ENCODE data around the gene DPH6. TPM values are rescaled to one million over a fixed set of nuclear protein-coding genes. Genes with fewer than 3 reads are reported as not detected.

The DPH6 gene
- polyA plus RNA-seq, 2 of the 4 experiments (the other 2 are of a cell fraction), result 11.0 to 33.6 TPM

GRCh38 chr15:35351059-35351458, 194.9 kb downstream of the DPH6 start:
- ChIA-PET POLR2A (no interaction called here), CTCF (interaction anchor here (0.6 kb wide), 1 partner anchor 97 kb away, joined by 4 read pairs; no protein-coding TSS in a partner anchor)
- ATAC-seq (no peak), DNase-seq (ENCODE audit: low read depth in 1 of 2, low spot score in 1 of 2) (no peak), FAIRE-seq (no peak)
- Histone ChIP-seq H3K27ac (no peak overlapping the region), H3K4me1 (no peaks in the 10 kb centered on the region), H3K9me3 (peaks cover 7% of the 10 kb centered on the region; the same call in 1 of the 3 replicates), H3K4me3 (no peak overlapping the region), H3K4me2 (no peak overlapping the region)
- TF ChIP-seq SMC3 (IDR thresholded peaks at IDR 0.05), result no peak
- no peak for TF ChIP-seq HOXB13 (CRISPR knock-in tag; IDR thresholded peaks at IDR 0.05; ENCODE audit: low read depth)
- no peak for TF ChIP-seq FOSL2 (IDR thresholded peaks at IDR 0.05)
- TF ChIP-seq FOSL2 (CRISPR knock-in tag; IDR thresholded peaks at IDR 0.05), result no peak
- TF ChIP-seq EHMT2 (IDR thresholded peaks at IDR 0.05; ENCODE audit: low read depth), result no peak
- TF ChIP-seq ZSCAN20 (CRISPR knock-in tag; IDR thresholded peaks at IDR 0.05), result no peak
- TF ChIP-seq POLR2A (IDR thresholded peaks at IDR 0.05; ENCODE audit: low read length), result no peak
- no peak for TF ChIP-seq BCL3 (IDR thresholded peaks at IDR 0.05)
- TF ChIP-seq MAFK (IDR thresholded peaks at IDR 0.05; ENCODE audit: partially characterized antibody), result no peak
- TF ChIP-seq EHF (CRISPR knock-in tag; IDR thresholded peaks at IDR 0.05), result no peak
- TF ChIP-seq TP53 (CRISPR knock-in tag; IDR thresholded peaks at IDR 0.05), result no peak
- no peak for TF ChIP-seq CBX8 (IDR thresholded peaks at IDR 0.05)
- no peak for TF ChIP-seq HOXB5 (CRISPR knock-in tag; IDR thresholded peaks at IDR 0.05)
- TF ChIP-seq EP300 (IDR thresholded peaks at IDR 0.05), result no peak
- TF ChIP-seq TFCP2L1 (CRISPR knock-in tag; IDR thresholded peaks at IDR 0.05), result no peak
- no peak for TF ChIP-seq ZFP36 (IDR thresholded peaks at IDR 0.05; ENCODE audit: borderline replicate concordance, partially characterized antibody)
- TF ChIP-seq E2F6 (IDR thresholded peaks at IDR 0.05; ENCODE audit: borderline replicate concordance, low read depth), result no peak
- TF ChIP-seq RFX5 (IDR thresholded peaks at IDR 0.05), result no peak

GRCh38 chr15:35349916-35350315, 196.0 kb downstream of the DPH6 start:
- TF ChIP-seq ZC3H11A (IDR thresholded peaks at IDR 0.05), result no peak
- no peak for TF ChIP-seq HOXB5 (CRISPR knock-in tag; IDR thresholded peaks at IDR 0.05)
- TF ChIP-seq POLR2AphosphoS2 (conservative IDR thresholded peaks at IDR 0.05; ENCODE audit: low read length), result no peak
- no peak for TF ChIP-seq ZSCAN20 (CRISPR knock-in tag; IDR thresholded peaks at IDR 0.05)
- no peak for TF ChIP-seq ZNF302 (CRISPR knock-in tag; IDR thresholded peaks at IDR 0.05)
- no peak for TF ChIP-seq HMGXB4 (CRISPR knock-in tag; IDR thresholded peaks at IDR 0.05; ENCODE audit: borderline replicate concordance)
- no peak for TF ChIP-seq FOXS1 (CRISPR knock-in tag; IDR thresholded peaks at IDR 0.05)
- TF ChIP-seq USF2 (IDR thresholded peaks at IDR 0.05), result no peak
- TF ChIP-seq HES2 (IDR thresholded peaks at IDR 0.05), result no peak
- TF ChIP-seq EHMT2 (IDR thresholded peaks at IDR 0.05; ENCODE audit: low read depth), result no peak
- no peak for TF ChIP-seq RARB (CRISPR knock-in tag; IDR thresholded peaks at IDR 0.05)
- TF ChIP-seq MAFK (IDR thresholded peaks at IDR 0.05; ENCODE audit: partially characterized antibody), result no peak
- no peak for TF ChIP-seq ZFP36 (IDR thresholded peaks at IDR 0.05; ENCODE audit: borderline replicate concordance, partially characterized antibody)
- TF ChIP-seq EP300 (IDR thresholded peaks at IDR 0.05), result no peak
- no peak for TF ChIP-seq CBX2 (IDR thresholded peaks at IDR 0.05; ENCODE audit: borderline replicate concordance, low read depth)
- no peak for TF ChIP-seq REST (IDR thresholded peaks at IDR 0.05)
- no peak for TF ChIP-seq KDM5A (IDR thresholded peaks at IDR 0.05)
- Histone ChIP-seq H3K4me3 (no peak overlapping the region), H3K27ac (no peak overlapping the region), H3K4me1 (no peaks in the 10 kb centered on the region), H3K4me2 (no peak overlapping the region), H3K9me3 (peaks cover 5% of the 10 kb centered on the region; the same call in 1 of the 3 replicates)
- FAIRE-seq, result no peak
- no peak for DNase-seq (ENCODE audit: low read depth in 1 of 2, low spot score in 1 of 2)
- POLR2A ChIA-PET, result no interaction called here
- 11% methylated on average over 3 of the region's 3 CpGs for WGBS (ENCODE audit: missing lambda C conversion rate)
- no peak for ATAC-seq
- CTCF ChIA-PET, result no interaction called here

All from A549 (cell line).